Prostate gland (tissue), 2 donors: ENCODE results near the gene SLU7. TPM values are rescaled to one million over a fixed set of nuclear protein-coding genes. Genes with fewer than 3 reads are reported as not detected.

Experiments used
- DNase-seq: peaks from one replicate; pipeline ENCODE4 v3.0.0-alpha.2; 2019; ENCODE audit warnings: low spot score
- H3K27ac ChIP-seq, 2 donors: fragments of 200-600 bp; sonication (generic); 2 replicates each; pipeline ENCODE4 v1.5.1; 2017 to 2019
- H3K27me3 ChIP-seq: fragments of 200-600 bp; sonication (generic); replicated peaks from 2 replicates; pipeline ENCODE4 v1.5.1; 2019; ENCODE audit not compliant: insufficient read depth
- H3K36me3 ChIP-seq, 2 donors: fragments of 200-600 bp; sonication (generic); 1 replicate in 1 of 2; 2 replicates in 1 of 2; pipeline versions ENCODE4 v1.5.1 to v1.8.1; 2017 to 2019
- H3K4me1 ChIP-seq: fragments of 200-600 bp; sonication (generic); replicated peaks from 2 replicates; pipeline ENCODE4 v1.5.1; 2019
- H3K4me3 ChIP-seq, 2 donors: fragments of 200-600 bp; sonication (generic); 2 replicates each; pipeline ENCODE4 v1.5.1; 2017 to 2019
- H3K9me3 ChIP-seq: fragments of 200-600 bp; sonication (generic); 2 replicates; pipeline ENCODE4 v1.5.1; 2017
- CTCF ChIP-seq, 4 experiments: fragments of 200-600 bp in 2 of 4; fragments of 450-650 bp in 2 of 4; sonication (generic) in 2 of 4; IDR thresholded peaks; 1 replicate in 3 of 4; 2 replicates in 1 of 4; pipeline ENCODE4 v1.5.1; 2016 to 2019; ENCODE audit warnings: antibody characterized with exemption in 4 of 4, mild to moderate bottlenecking in 2 of 4, moderate library complexity in 2 of 4
- POLR2A ChIP-seq: fragments of 450-650 bp; IDR thresholded peaks from one replicate; pipeline ENCODE4 v1.6.1; 2016; ENCODE audit warnings: antibody characterized with exemption, mild to moderate bottlenecking
- POLR2AphosphoS5 ChIP-seq: sonication (generic); formaldehyde crosslinking; IDR thresholded peaks from one replicate; pipeline ENCODE4 v1.6.1; 2017; ENCODE audit warnings: antibody characterized with exemption
- WGBS: methylation state at CpG from one replicate; pipeline ENCODE4 v1.1.5; 2018; 5-methylcytosine and 5-hydroxymethylcytosine counted together
- intact Hi-C: fragments of 100-400 bp; cut with DNase I; formaldehyde crosslinking; loops from one replicate; pipeline ENCODE4 v1.14.2; 2022
- total RNA-seq, 2 donors: library from RNA; depleted of rRNA; stranded (reverse); fragments of >200 nt; gene quantifications; one replicate each; pipeline ENCODE4 v1.1.0, GENCODE V29; 2016

Gene SLU7
- total RNA-seq, 2 donors from 2014 or later, result 67.4 to 88.0 TPM

GRCh38 chr5:160398806-160399205 lies 20.1 kb downstream of the SLU7 start:
- Histone ChIP-seq H3K27ac (no peak overlapping the region), H3K9me3 (no peaks in the 10 kb centered on the region), H3K4me1 (no peaks in the 10 kb centered on the region), H3K27me3 (no peaks in the 10 kb centered on the region), H3K36me3 (peaks cover 2 to 4% of the 10 kb centered on the region in 2 donors), H3K4me3 (peak overlapping the region in 1 of 2 donors; percentile 54)
- DNase-seq, result no peak
- intact Hi-C loops, result no loop called here
- TF ChIP-seq CTCF (IDR thresholded peaks at IDR 0.05) (no peak), POLR2AphosphoS5 (no peak), POLR2A (no peak)
- WGBS, result 31% methylated on average over 4 of the region's 4 CpGs

GRCh38 chr5:160397492-160397891 lies 21.4 kb downstream of the SLU7 start:
- intact Hi-C loops, result no loop called here
- WGBS, result 95% methylated on average over 1 of the region's 1 CpG

GRCh38 chr5:160395111-160395510 lies 23.8 kb downstream of the SLU7 start:
- no peak for TF ChIP-seq POLR2A
- no peak for TF ChIP-seq CTCF (IDR thresholded peaks at IDR 0.05)
- TF ChIP-seq POLR2AphosphoS5, result no peak
- Histone ChIP-seq H3K27ac (no peak overlapping the region), H3K27me3 (no peaks in the 10 kb centered on the region), H3K36me3 (no peaks in the 10 kb centered on the region), H3K4me1 (no peaks in the 10 kb centered on the region), H3K4me3 (no peak overlapping the region), H3K9me3 (no peaks in the 10 kb centered on the region)
- intact Hi-C loops, result no loop called here
- DNase-seq, result no peak
- WGBS, result 94% methylated on average over 7 of the region's 7 CpGs

More at GRCh38 chr5:160397492-160397891, 21.4 kb downstream of the SLU7 start:
- Histone ChIP-seq H3K27me3 (no peaks in the 10 kb centered on the region), H3K36me3 (no peaks in the 10 kb centered on the region), H3K27ac (no peak overlapping the region), H3K9me3 (no peaks in the 10 kb centered on the region), H3K4me1 (no peaks in the 10 kb centered on the region), H3K4me3 (no peak overlapping the region)
- DNase-seq, result no peak
- no peak for TF ChIP-seq CTCF (IDR thresholded peaks at IDR 0.05)
- TF ChIP-seq POLR2AphosphoS5, result no peak
- TF ChIP-seq POLR2A, result no peak

- no peak overlapping the region for H3K27ac ChIP-seq
- no peaks in the 10 kb centered on the region for H3K27me3 ChIP-seq
- 77% methylated on average over 8 of the region's 8 CpGs for WGBS
- no peaks in the 10 kb centered on the region for H3K36me3 ChIP-seq
- TF ChIP-seq POLR2A (no peak), CTCF (IDR thresholded peaks at IDR 0.05) (peak in 2 of 4 experiments; percentile 36 to 39), POLR2AphosphoS5 (no peak)
- DNase-seq, result no peak
- no peaks in the 10 kb centered on the region for H3K9me3 ChIP-seq
- intact Hi-C loops, result loop anchor here (5.0 kb wide), 1 partner anchor 369 kb away; no protein-coding TSS in a partner anchor
- no peaks in the 10 kb centered on the region for H3K4me1 ChIP-seq
- H3K4me3 ChIP-seq, result no peak overlapping the region
Observed at GRCh38 chr5:160390787-160391696, 27.8 kb downstream of the SLU7 start.

GRCh38 chr5:160387445-160387844 lies 31.4 kb downstream of the SLU7 start:
- Histone ChIP-seq H3K4me3 (no peak overlapping the region), H3K27me3 (no peaks in the 10 kb centered on the region), H3K9me3 (no peaks in the 10 kb centered on the region), H3K36me3 (no peaks in the 10 kb centered on the region), H3K27ac (no peak overlapping the region), H3K4me1 (no peaks in the 10 kb centered on the region)
- intact Hi-C loops, result no loop called here
- TF ChIP-seq POLR2A (no peak), CTCF (IDR thresholded peaks at IDR 0.05) (no peak), POLR2AphosphoS5 (no peak)
- WGBS, result 88% methylated on average over 1 of the region's 1 CpG
- DNase-seq, result no peak
